Common myeloid progenitor, CD34-positive (primary cell): ENCODE measurements around the gene PDE10A.

Experiments
- CTCF ChIA-PET: fragments of 350-600 bp; sonication (Branson Sonifier 250); formaldehyde crosslinking; loops from one replicate; lab custom pipeline; 2021; ENCODE audit warnings: antibody characterized with exemption; lab: Charles Lee
- POLR2A ChIA-PET: fragments of 350-600 bp; sonication (Branson Sonifier 250); formaldehyde crosslinking; loops from one replicate; lab custom pipeline; 2021; ENCODE audit warnings: antibody characterized with exemption; lab: Charles Lee
- DNase-seq, 3 donors: peaks; one replicate each; pipeline versions ENCODE4 v3.0.0 to v3.0.0-alpha.2; 2013
- H3K27ac ChIP-seq, 2 experiments: 1 replicate in 1 of 2; 2 replicates in 1 of 2; pipeline ENCODE4 v1.7.0; 2013; ENCODE audit warnings: inconsistent platforms in 2 of 2, low read length in 2 of 2, mild to moderate bottlenecking in 2 of 2, low read depth in 1 of 2, moderate library complexity in 1 of 2; ENCODE audit not compliant: severe bottlenecking in 2 of 2, insufficient read depth in 1 of 2, poor library complexity in 1 of 2
- H3K27me3 ChIP-seq, 5 experiments: replicated peaks in 2 of 5; 1 replicate in 3 of 5; 2 replicates in 2 of 5; pipeline versions ENCODE4 v1.6.1 to v1.7.0; 2013; ENCODE audit warnings: low read length in 4 of 5, mild to moderate bottlenecking in 2 of 5, moderate library complexity in 2 of 5, inconsistent platforms in 1 of 5; ENCODE audit not compliant: insufficient read depth in 5 of 5, control insufficient read depth in 4 of 5
- H3K36me3 ChIP-seq, 4 experiments: 1 replicate in 2 of 4; 2 replicates in 2 of 4; pipeline versions ENCODE4 v1.6.1 to v1.7.0; 2013; ENCODE audit warnings: low read length in 3 of 4, control low read depth in 1 of 4, mild to moderate bottlenecking in 1 of 4; ENCODE audit not compliant: control insufficient read depth in 4 of 4, insufficient read depth in 4 of 4
- H3K4me1 ChIP-seq, 4 experiments: 1 replicate in 3 of 4; 2 replicates in 1 of 4; pipeline versions ENCODE4 v1.6.1 to v1.7.1; 2013; ENCODE audit warnings: low read length in 3 of 4, mild to moderate bottlenecking in 3 of 4, control low read depth in 1 of 4, inconsistent platforms in 1 of 4, moderate library complexity in 1 of 4; ENCODE audit not compliant: control insufficient read depth in 4 of 4, insufficient read depth in 4 of 4; ENCODE audit errors: control extremely low read depth in 1 of 4
- H3K4me3 ChIP-seq, 7 experiments: 1 replicate in 4 of 7; 2 replicates in 3 of 7; pipeline versions ENCODE4 v1.5.1 to v1.7.0; 2013; ENCODE audit warnings: mild to moderate bottlenecking in 7 of 7, low read length in 6 of 7, moderate library complexity in 6 of 7, inconsistent platforms in 2 of 7, low read depth in 2 of 7, control low read depth in 1 of 7; ENCODE audit not compliant: insufficient read depth in 4 of 7, control insufficient read depth in 1 of 7; ENCODE audit errors: extremely low read depth in 1 of 7
- H3K9me3 ChIP-seq, 5 experiments: 1 replicate in 4 of 5; 2 replicates in 1 of 5; pipeline versions ENCODE4 v1.6.1 to v1.7.1; 2013; ENCODE audit warnings: low read length in 4 of 5, mild to moderate bottlenecking in 2 of 5, inconsistent platforms in 1 of 5, low read depth in 1 of 5, moderate library complexity in 1 of 5; ENCODE audit not compliant: control insufficient read depth in 4 of 5, insufficient read depth in 2 of 5; ENCODE audit errors: control extremely low read depth in 1 of 5
- WGBS: methylation state at CpG from one replicate; pipeline ENCODE4 v1.1.5; 2013; ENCODE audit not compliant: insufficient coverage; 5-methylcytosine and 5-hydroxymethylcytosine counted together

The PDE10A gene

GRCh38 chr6:165321150-165321549 is 341.9 kb downstream of the PDE10A start:
- H3K36me3 ChIP-seq: no peaks in the 10 kb centered on the region
- DNase-seq: no peak
- no peak overlapping the region for H3K27ac ChIP-seq
- no peak overlapping the region for H3K4me3 ChIP-seq
- ChIA-PET CTCF (no interaction called here), POLR2A (no interaction called here)
- H3K27me3 ChIP-seq: no peaks in the 10 kb centered on the region
- H3K9me3 ChIP-seq: peaks cover 0 to 12% (median 5%) of the 10 kb centered on the region in 5 experiments
- 100% methylated on average over 2 of the region's 3 CpGs for WGBS
- H3K4me1 ChIP-seq: no peaks in the 10 kb centered on the region

- no peaks in the 10 kb centered on the region for H3K36me3 ChIP-seq
- H3K27me3 ChIP-seq: no peaks in the 10 kb centered on the region
- POLR2A ChIA-PET: no interaction called here
- H3K27ac ChIP-seq: no peak overlapping the region
- DNase-seq: no peak
- peaks cover 0 to 12% (median 5%) of the 10 kb centered on the region in 5 experiments for H3K9me3 ChIP-seq
- H3K4me3 ChIP-seq: no peak overlapping the region
- 93% methylated on average over 14 of the region's 14 CpGs for WGBS
- no peaks in the 10 kb centered on the region for H3K4me1 ChIP-seq
- CTCF ChIA-PET: no interaction called here
These were observed 345.3 kb downstream of the PDE10A start for GRCh38 chr6:165317723-165318122.

- CTCF ChIA-PET: no interaction called here
- H3K4me3 ChIP-seq: peak within 1 kb of the TSS in 6 of 7 experiments; percentile 23 to 68 (median 50)
- peak; percentile 64 to 89 (median 83) for DNase-seq
- H3K9me3 ChIP-seq: no peaks in the 10 kb centered on the region
- no peaks in the 10 kb centered on the region for H3K36me3 ChIP-seq
- no peak within 1 kb of the TSS for H3K27ac ChIP-seq
- POLR2A ChIA-PET: no interaction called here
- H3K4me1 ChIP-seq: peaks cover 0 to 10% (median 6%) of the 10 kb centered on the region in 4 experiments
- peaks cover 0 to 14% (median 7%) of the 10 kb centered on the region in 5 experiments for H3K27me3 ChIP-seq
- WGBS: 14% methylated on average over 25 of the region's 35 CpGs
These were observed 353.9 kb downstream of the PDE10A start, which contains the start of gene C6orf118 for GRCh38 chr6:165308926-165309731. Gene C6orf118 (minus strand): TSS chr6:165309605. CDS start chr6:165309586, 19 bp downstream.

- Histone ChIP-seq H3K27ac (no peak overlapping the region), H3K27me3 (peaks cover 0 to 14% (median 7%) of the 10 kb centered on the region in 5 experiments), H3K36me3 (no peaks in the 10 kb centered on the region), H3K4me1 (peaks cover 0 to 10% (median 6%) of the 10 kb centered on the region in 4 experiments), H3K9me3 (peaks cover 0 to 4% (median 0%) of the 10 kb centered on the region in 5 experiments), H3K4me3 (no peak overlapping the region)
- DNase-seq: no peak
- POLR2A ChIA-PET: no interaction called here
- WGBS: no CpG with 5 or more reads among the region's 3 CpGs
- CTCF ChIA-PET: no interaction called here
These were observed 356.1 kb downstream of the PDE10A start for GRCh38 chr6:165306955-165307354.

GRCh38 chr6:165301372-165302246 is 361.4 kb downstream of the PDE10A start:
- Histone ChIP-seq H3K4me1 (no peaks in the 10 kb centered on the region), H3K9me3 (peaks cover 0 to 4% (median 0%) of the 10 kb centered on the region in 5 experiments), H3K27me3 (no peaks in the 10 kb centered on the region), H3K27ac (no peak overlapping the region), H3K36me3 (no peaks in the 10 kb centered on the region), H3K4me3 (no peak overlapping the region)
- DNase-seq: no peak
- POLR2A ChIA-PET: no interaction called here
- WGBS: 91% methylated on average over 30 of the region's 38 CpGs
- CTCF ChIA-PET: no interaction called here

GRCh38 chr6:165300422-165300936 is 362.6 kb downstream of the PDE10A start:
- no peak overlapping the region for H3K27ac ChIP-seq
- 92% methylated on average over 9 of the region's 13 CpGs for WGBS
- H3K36me3 ChIP-seq: no peaks in the 10 kb centered on the region
- H3K9me3 ChIP-seq: peaks cover 0 to 4% (median 0%) of the 10 kb centered on the region in 5 experiments
- no peak overlapping the region for H3K4me3 ChIP-seq
- DNase-seq: no peak
- CTCF ChIA-PET: no interaction called here
- no peaks in the 10 kb centered on the region for H3K4me1 ChIP-seq
- POLR2A ChIA-PET: no interaction called here
- H3K27me3 ChIP-seq: no peaks in the 10 kb centered on the region
